ENCODE results near the gene LRP4.

LRP4 gene

DNA sequence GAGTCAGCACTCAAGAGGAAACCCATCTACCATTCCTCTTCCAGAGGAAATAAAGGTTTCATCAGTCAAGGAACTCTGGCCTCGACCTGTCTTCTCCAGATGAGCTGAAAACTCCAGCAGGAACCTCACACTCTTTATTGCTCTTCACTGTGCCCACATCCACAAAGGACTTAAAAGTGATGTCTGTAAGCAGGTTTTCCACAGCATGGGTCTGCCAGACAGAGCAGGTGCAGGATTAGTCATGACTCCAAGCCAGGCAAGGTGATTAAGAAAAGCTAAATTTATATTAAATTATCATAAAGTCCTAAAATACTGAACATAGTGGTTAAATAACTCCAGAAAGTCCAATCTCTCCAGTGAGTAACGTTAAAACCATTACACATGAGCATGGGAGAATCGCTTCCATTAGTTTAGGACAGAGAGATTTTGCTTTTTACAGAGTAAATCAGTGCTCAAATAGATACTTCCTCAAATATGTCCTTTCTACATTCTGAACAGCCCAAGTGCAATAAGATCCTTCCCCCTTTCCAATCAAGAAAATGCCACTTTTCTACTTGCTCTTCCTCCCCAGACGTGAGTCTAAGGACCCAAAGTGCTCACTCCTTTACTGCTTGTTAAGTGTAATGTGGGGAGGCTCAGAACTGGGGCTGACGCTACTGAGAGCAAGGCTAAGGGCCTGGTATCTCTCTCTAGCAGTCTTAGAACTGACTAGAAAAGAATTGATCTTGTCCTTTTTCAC is 61.6 kb downstream of the LRP4 start:
- TF ChIP-seq EZH2phosphoT487 (IDR thresholded peaks at IDR 0.05; ENCODE audit: borderline replicate concordance) (no peak), CTCF (conservative IDR thresholded peaks at IDR 0.05; ENCODE audit: low read length) (no peak)
- peaks cover 4% of the 10 kb centered on the region; the same call in 1 of the 2 replicates for H3F3A ChIP-seq (ENCODE audit: low read depth)
- H3K4me2 ChIP-seq (ENCODE audit: low read depth, low read length, poor library complexity, severe bottlenecking): no peak overlapping the region

GRCh38 chr11:46855863-46856262 is 62.5 kb downstream of the LRP4 start:
- H3K4me2 ChIP-seq (ENCODE audit: low read depth, low read length, poor library complexity, severe bottlenecking): no peak overlapping the region
- H3F3A ChIP-seq (ENCODE audit: low read depth): peaks cover 4% of the 10 kb centered on the region; the same call in 1 of the 2 replicates
- no peaks in the 10 kb centered on the region for H4K20me1 ChIP-seq (ENCODE audit: insufficient read depth, low read length, poor library complexity, severe bottlenecking)
- H3K9me2 ChIP-seq (replicated peaks; ENCODE audit: low read depth, low read length): no peaks in the 10 kb centered on the region
- TF ChIP-seq CTCF (conservative IDR thresholded peaks at IDR 0.05; ENCODE audit: low read length) (no peak), EZH2phosphoT487 (IDR thresholded peaks at IDR 0.05; ENCODE audit: borderline replicate concordance) (no peak)
- no peaks in the 10 kb centered on the region for H3K27me3 ChIP-seq (ENCODE audit: insufficient read depth, low read length, poor library complexity, severe bottlenecking)
- no peak overlapping the region for H3K9ac ChIP-seq (ENCODE audit: low read depth, low read length, poor library complexity, severe bottlenecking)
- H3K4me3 ChIP-seq (ENCODE audit: low read length, poor library complexity, severe bottlenecking): no peak overlapping the region
- H3K36me3 ChIP-seq (ENCODE audit: insufficient read depth, low read length): no peaks in the 10 kb centered on the region
- H2AFZ ChIP-seq (ENCODE audit: low read length): no peak overlapping the region
- H3K79me2 ChIP-seq (ENCODE audit: insufficient read depth, low read length): no peaks in the 10 kb centered on the region
- H3K4me1 ChIP-seq (ENCODE audit: insufficient read depth, low read length, poor library complexity, severe bottlenecking): peaks cover 33% of the 10 kb centered on the region
- no peaks in the 10 kb centered on the region for H3K9me3 ChIP-seq (ENCODE audit: insufficient read depth, low read depth, low read length)

More for the DNA sequence above, 61.6 kb downstream of the LRP4 start:
- Histone ChIP-seq H3K9me2 (replicated peaks; ENCODE audit: low read depth, low read length) (no peaks in the 10 kb centered on the region), H3K9ac (ENCODE audit: low read depth, low read length, poor library complexity, severe bottlenecking) (no peak overlapping the region), H3K9me3 (ENCODE audit: insufficient read depth, low read depth, low read length) (no peaks in the 10 kb centered on the region), H3K4me1 (ENCODE audit: insufficient read depth, low read length, poor library complexity, severe bottlenecking) (peaks cover 33% of the 10 kb centered on the region), H4K20me1 (ENCODE audit: insufficient read depth, low read length, poor library complexity, severe bottlenecking) (no peaks in the 10 kb centered on the region), H3K79me2 (ENCODE audit: insufficient read depth, low read length) (no peaks in the 10 kb centered on the region), H3K27me3 (ENCODE audit: insufficient read depth, low read length, poor library complexity, severe bottlenecking) (no peaks in the 10 kb centered on the region), H2AFZ (ENCODE audit: low read length) (no peak overlapping the region), H3K4me3 (ENCODE audit: low read length, poor library complexity, severe bottlenecking) (no peak overlapping the region), H3K36me3 (ENCODE audit: insufficient read depth, low read length) (no peaks in the 10 kb centered on the region)

GRCh38 chr11:46855167-46855566 is 63.2 kb downstream of the LRP4 start:
- no peaks in the 10 kb centered on the region for H3K36me3 ChIP-seq (ENCODE audit: insufficient read depth, low read length)
- no peaks in the 10 kb centered on the region for H4K20me1 ChIP-seq (ENCODE audit: insufficient read depth, low read length, poor library complexity, severe bottlenecking)
- no peaks in the 10 kb centered on the region for H3K9me3 ChIP-seq (ENCODE audit: insufficient read depth, low read depth, low read length)
- H3F3A ChIP-seq (ENCODE audit: low read depth): peaks cover 4% of the 10 kb centered on the region; the same call in 1 of the 2 replicates
- H3K9ac ChIP-seq (ENCODE audit: low read depth, low read length, poor library complexity, severe bottlenecking): peak overlapping the region; percentile 16
- H3K4me2 ChIP-seq (ENCODE audit: low read depth, low read length, poor library complexity, severe bottlenecking): no peak overlapping the region
- no peaks in the 10 kb centered on the region for H3K27me3 ChIP-seq (ENCODE audit: insufficient read depth, low read length, poor library complexity, severe bottlenecking)
- no peaks in the 10 kb centered on the region for H3K9me2 ChIP-seq (replicated peaks; ENCODE audit: low read depth, low read length)
- H2AFZ ChIP-seq (ENCODE audit: low read length): no peak overlapping the region
- no peak overlapping the region for H3K4me3 ChIP-seq (ENCODE audit: low read length, poor library complexity, severe bottlenecking)
- TF ChIP-seq CTCF (conservative IDR thresholded peaks at IDR 0.05; ENCODE audit: low read length) (no peak), EZH2phosphoT487 (IDR thresholded peaks at IDR 0.05; ENCODE audit: borderline replicate concordance) (no peak)
- H3K4me1 ChIP-seq (ENCODE audit: insufficient read depth, low read length, poor library complexity, severe bottlenecking): peaks cover 33% of the 10 kb centered on the region
- H3K79me2 ChIP-seq (ENCODE audit: insufficient read depth, low read length): no peaks in the 10 kb centered on the region

Data from Loucy (cell line).